Spleen (tissue), 11 donors: Measurements from ENCODE around the gene CLCNKB. TPM values are rescaled to one million over a fixed set of nuclear protein-coding genes. Genes with fewer than 3 reads are reported as not detected.

Source experiments
- DNase-seq: peaks from one replicate; pipeline ENCODE4 v3.0.0-alpha.2; 2020
- H3K27ac ChIP-seq, 8 donors: fragments of 200-600 bp; sonication (generic) in 7 of 8; 1 replicate in 4 of 8; 2 replicates in 4 of 8; pipeline versions ENCODE4 v1.5.0 to v1.8.0; 2016 to 2021; ENCODE audit warnings: inconsistent platforms in 4 of 8, mild to moderate bottlenecking in 4 of 8, moderate library complexity in 1 of 8
- H3K27me3 ChIP-seq, 7 donors: fragments of 200-600 bp; sonication (generic) in 6 of 7; replicated peaks in 1 of 7; 1 replicate in 4 of 7; 2 replicates in 3 of 7; pipeline versions ENCODE4 v1.5.0 to v1.8.0; 2016 to 2021; ENCODE audit warnings: inconsistent platforms in 3 of 7, mild to moderate bottlenecking in 1 of 7
- H3K36me3 ChIP-seq, 6 donors: fragments of 200-600 bp; sonication (generic) in 5 of 6; 1 replicate in 4 of 6; 2 replicates in 2 of 6; pipeline versions ENCODE4 v1.5.0 to v1.8.0; 2016 to 2021; ENCODE audit warnings: inconsistent platforms in 2 of 6
- H3K4me1 ChIP-seq, 6 donors: fragments of 200-600 bp; sonication (generic) in 5 of 6; 1 replicate in 3 of 6; 2 replicates in 3 of 6; pipeline versions ENCODE4 v1.5.0 to v1.8.0; 2016 to 2021; ENCODE audit warnings: inconsistent platforms in 3 of 6
- H3K4me3 ChIP-seq, 8 donors: fragments of 200-600 bp; sonication (generic) in 7 of 8; 1 replicate in 4 of 8; 2 replicates in 4 of 8; pipeline versions ENCODE4 v1.5.0 to v1.8.0; 2016 to 2021; ENCODE audit warnings: inconsistent platforms in 4 of 8, mild to moderate bottlenecking in 4 of 8, moderate library complexity in 2 of 8
- H3K9me3 ChIP-seq, 8 donors: fragments of 200-600 bp; sonication (generic) in 7 of 8; 1 replicate in 4 of 8; 2 replicates in 4 of 8; pipeline versions ENCODE4 v1.5.0 to v1.8.0; 2016 to 2021; ENCODE audit warnings: inconsistent platforms in 4 of 8
- CTCF ChIP-seq, 11 experiments: fragments of 200-600 bp in 7 of 11; fragments of 450-650 bp in 4 of 11; sonication (generic) in 4 of 11; IDR thresholded peaks in 8 of 11; conservative IDR thresholded peaks in 3 of 11; 1 replicate in 7 of 11; 2 replicates in 4 of 11; pipeline versions ENCODE4 v1.4.0 to v1.8.0; 2016 to 2021; ENCODE audit warnings: antibody characterized with exemption in 11 of 11, inconsistent platforms in 4 of 11, mild to moderate bottlenecking in 1 of 11
- POLR2A ChIP-seq, 3 donors: fragments of 450-650 bp; IDR thresholded peaks; one replicate each; pipeline ENCODE4 v1.5.1; 2017; ENCODE audit warnings: antibody characterized with exemption in 3 of 3, mild to moderate bottlenecking in 1 of 3
- POLR2AphosphoS5 ChIP-seq, 3 donors: sonication (generic); formaldehyde crosslinking; IDR thresholded peaks; one replicate each; pipeline ENCODE4 v1.5.1; 2017; ENCODE audit warnings: antibody characterized with exemption in 3 of 3
- WGBS, 5 donors: extraction: QIAGEN DNeasy Blood & Tissue Kit in 3 of 5; methylation state at CpG; one replicate each; pipeline versions ENCODE4 v1.1.5 to v1.1.7; 2013 to 2018; 5-methylcytosine and 5-hydroxymethylcytosine counted together
- intact Hi-C: fragments of 100-400 bp; cut with DNase I; formaldehyde crosslinking; loops from one replicate; pipeline ENCODE4 v1.15.0; 2023; ENCODE audit warnings: low total_unique reads
- polyA plus RNA-seq, 3 donors: library from polyadenylated mRNA; stranded (reverse); fragments of 200-250 nt; gene quantifications; one replicate each; pipeline ENCODE4 v1.2.1, GENCODE V29; 2013
- total RNA-seq, 7 donors: library from RNA; depleted of rRNA in 3 of 7; stranded (reverse); fragments of >200 nt in 3 of 7; fragmentation: NEBNext Ultra II Directional in 4 of 7; extraction: Animal tissue kit (Norgen Biotek cat#: 25700) in 4 of 7; gene quantifications; one replicate each; pipeline versions ENCODE4 v1.1.0 to v1.2.1, GENCODE V29; 2016 to 2021
- donor health status: healthy with polysubstance abuse.
- donor health status: DM: no; HTN: no; CAD: no; lungs with moderate emphysema.
- donor health status: DM: no; HTN: no; CAD: no.
- donor health status: Bipolar disorder and iron deficiency.
- donor health status: healthy.
- donor health status: DM: no; HTN: no; CAD: no.
- donor health status: DM: yes; HTN: yes; CAD: no.

CLCNKB gene
- total and polyA plus RNA-seq, 10 donors: 0.04 to 0.13 (median 0.08) TPM; not detected in 6

GRCh38 chr1:16099412-16099811 lies 55.8 kb downstream of the CLCNKB start:
- intact Hi-C loops: no loop called here
- H3K4me1 ChIP-seq: no peaks in the 10 kb centered on the region
- no peak for DNase-seq
- no peak for TF ChIP-seq POLR2A (IDR thresholded peaks at IDR 0.05)
- TF ChIP-seq POLR2AphosphoS5 (IDR thresholded peaks at IDR 0.05): no peak
- no peak for TF ChIP-seq CTCF (IDR thresholded peaks at IDR 0.05 in 8 of 11, conservative IDR thresholded peaks at IDR 0.05 in 3 of 11)
- no peaks in the 10 kb centered on the region for H3K36me3 ChIP-seq
- H3K9me3 ChIP-seq: peaks cover 0 to 18% (median 2%) of the 10 kb centered on the region in 8 donors
- H3K4me3 ChIP-seq: no peak overlapping the region
- 70 to 96% (median 82%) methylated on average over 1 of the region's 1 CpG for WGBS, 5 donors
- H3K27me3 ChIP-seq: peaks cover 0 to 12% (median 0%) of the 10 kb centered on the region in 7 donors
- H3K27ac ChIP-seq: no peak overlapping the region

GRCh38 chr1:16101623-16102022 lies 58.0 kb downstream of the CLCNKB start:
- 69 to 88% (median 80%) methylated on average over 9 of the region's 9 CpGs for WGBS, 5 donors
- H3K4me1 ChIP-seq: peaks cover 0 to 5% (median 0%) of the 10 kb centered on the region in 6 donors
- no peak for DNase-seq
- intact Hi-C loops: no loop called here
- H3K9me3 ChIP-seq: peaks cover 0 to 18% (median 2%) of the 10 kb centered on the region in 8 donors
- no peak overlapping the region for H3K27ac ChIP-seq
- TF ChIP-seq CTCF (IDR thresholded peaks at IDR 0.05 in 8 of 11, conservative IDR thresholded peaks at IDR 0.05 in 3 of 11): no peak
- no peak for TF ChIP-seq POLR2A (IDR thresholded peaks at IDR 0.05)
- no peak for TF ChIP-seq POLR2AphosphoS5 (IDR thresholded peaks at IDR 0.05)
- H3K27me3 ChIP-seq: no peaks in the 10 kb centered on the region
- no peaks in the 10 kb centered on the region for H3K36me3 ChIP-seq
- no peak overlapping the region for H3K4me3 ChIP-seq

Other genes with a start within 250 kb of the CLCNKB start
- gene UQCRHL, start 236.1 kb upstream of the CLCNKB start, total RNA-seq: 1 to 10 TPM in 6 of 7 donors, under 1 TPM in 1; 0.67 to 2.6 (median 1.2) TPM
- gene UQCRHL, start 236.1 kb upstream of the CLCNKB start, polyA plus RNA-seq: 1 to 10 TPM; 1.9 to 2.6 (median 2.4) TPM
- gene SPEN, start 196.1 kb upstream of the CLCNKB start, total RNA-seq: 10 to 100 TPM; 54.1 to 75.9 (median 63.0) TPM
- gene SPEN, start 196.1 kb upstream of the CLCNKB start, polyA plus RNA-seq: 10 to 100 TPM in 1 of 3 donors, 1 to 10 TPM in 2; 8.0 to 14.1 (median 9.3) TPM
- 10 to 100 TPM; 36.8 to 73.4 (median 52.1) TPM for gene ZBTB17, start 67.7 kb upstream of the CLCNKB start, total RNA-seq
- gene ZBTB17, start 67.7 kb upstream of the CLCNKB start, polyA plus RNA-seq: 100 to 1,000 TPM in 2 of 3 donors, 10 to 100 TPM in 1; 46.5 to 139 (median 111) TPM
- not detected for gene SRARP, start 39.5 kb upstream of the CLCNKB start, total RNA-seq
- gene SRARP, start 39.5 kb upstream of the CLCNKB start, polyA plus RNA-seq: not detected
- gene HSPB7, start 25.7 kb upstream of the CLCNKB start, total RNA-seq: 1 to 10 TPM in 6 of 7 donors, under 1 TPM in 1; 0.60 to 3.7 (median 2.2) TPM
- gene HSPB7, start 25.7 kb upstream of the CLCNKB start, polyA plus RNA-seq: 1 to 10 TPM; 2.3 to 8.1 (median 4.2) TPM
- gene CLCNKA, start 21.7 kb upstream of the CLCNKB start, total RNA-seq: under 1 TPM in 3 of 7 donors, not detected in 4; 0.22 to 0.46 (median 0.37) TPM
- gene CLCNKA, start 21.7 kb upstream of the CLCNKB start, polyA plus RNA-seq: under 1 TPM; 0.19 to 0.50 (median 0.20) TPM
- under 1 TPM in 1 of 7 donors, not detected in 6; 0.47 TPM for gene FAM131C, start 29.9 kb downstream of the CLCNKB start, total RNA-seq
- under 1 TPM in 1 of 3 donors, not detected in 2; 0.11 TPM for gene FAM131C, start 29.9 kb downstream of the CLCNKB start, polyA plus RNA-seq
- gene EPHA2, start 112.3 kb downstream of the CLCNKB start, total RNA-seq: 10 to 100 TPM; 10.6 to 35.7 (median 17.1) TPM
- gene EPHA2, start 112.3 kb downstream of the CLCNKB start, polyA plus RNA-seq: 1 to 10 TPM; 2.0 to 7.4 (median 2.6) TPM
- 10 to 100 TPM in 1 of 7 donors, 1 to 10 TPM in 6; 3.5 to 12.9 (median 8.0) TPM for gene ARHGEF19, start 168.9 kb downstream of the CLCNKB start, total RNA-seq
- gene ARHGEF19, start 168.9 kb downstream of the CLCNKB start, polyA plus RNA-seq: 1 to 10 TPM; 4.8 to 7.7 (median 6.4) TPM
- 1 to 10 TPM; 4.0 to 7.6 (median 5.3) TPM for gene CPLANE2, start 193.4 kb downstream of the CLCNKB start, total RNA-seq
- gene CPLANE2, start 193.4 kb downstream of the CLCNKB start, polyA plus RNA-seq: 1 to 10 TPM; 2.1 to 6.1 (median 2.2) TPM